GM13977 (cell line): ENCODE data around the gene ST14.

ENCODE experiments used
- DNase-seq: peaks from one replicate; pipeline ENCODE4 v3.0.0; 2012; ENCODE audit warnings: low spot score
- CTCF ChIP-seq: IDR thresholded peaks from 2 replicates; pipeline ENCODE4 v1.5.1; 2012; ENCODE audit warnings: mild to moderate bottlenecking, control low read depth; ENCODE audit not compliant: insufficient read depth; ENCODE audit errors: extremely low read depth, missing control alignments
- in situ Hi-C: fragments of 300-500 bp; cut with MboI; formaldehyde crosslinking; loops from one replicate; pipeline ENCODE4 v1.12.0; 2022; ENCODE audit warnings: low sequenced_read_pairs, low pct_unique_long_range_greater_than_20kb, mixed read lengths, inconsistent platforms; ENCODE audit not compliant: unreplicated experiment

ST14 gene

GRCh38 chr11:130202818-130203689 is 43.5 kb downstream of the ST14 start:
- no peak for DNase-seq
- in situ Hi-C loops = loop anchor here (25.0 kb wide), 2 partner anchors 209 to 659 kb away; no protein-coding TSS in a partner anchor
- no peak for TF ChIP-seq CTCF

GRCh38 chr11:130203766-130204702 is 44.5 kb downstream of the ST14 start:
- in situ Hi-C loops = loop anchor here (25.0 kb wide), 2 partner anchors 208 to 658 kb away; no protein-coding TSS in a partner anchor
- no peak for TF ChIP-seq CTCF
- DNase-seq = no peak

GRCh38 chr11:130204703-130205095 is 45.1 kb downstream of the ST14 start:
- TF ChIP-seq CTCF = no peak
- no peak for DNase-seq
- in situ Hi-C loops = loop anchor here (25.0 kb wide), 2 partner anchors 208 to 658 kb away; no protein-coding TSS in a partner anchor

- TF ChIP-seq CTCF = no peak
- DNase-seq = no peak
- in situ Hi-C loops = loop anchor here (25.0 kb wide), 2 partner anchors 206 to 656 kb away; no protein-coding TSS in a partner anchor
These were observed 46.6 kb downstream of the ST14 start for GRCh38 chr11:130206141-130206540.

- in situ Hi-C loops = loop anchor here (25.0 kb wide), 2 partner anchors 204 to 654 kb away; no protein-coding TSS in a partner anchor
- no peak for TF ChIP-seq CTCF
- DNase-seq = peak; percentile 7
These were observed 48.9 kb downstream of the ST14 start for GRCh38 chr11:130208241-130209127.
